ENCODE data around the gene NR1H3.

GRCh38 chr11:47276923-47277322, 19.1 kb downstream of the NR1H3 start:
- TF ChIP-seq, protein P1, sequence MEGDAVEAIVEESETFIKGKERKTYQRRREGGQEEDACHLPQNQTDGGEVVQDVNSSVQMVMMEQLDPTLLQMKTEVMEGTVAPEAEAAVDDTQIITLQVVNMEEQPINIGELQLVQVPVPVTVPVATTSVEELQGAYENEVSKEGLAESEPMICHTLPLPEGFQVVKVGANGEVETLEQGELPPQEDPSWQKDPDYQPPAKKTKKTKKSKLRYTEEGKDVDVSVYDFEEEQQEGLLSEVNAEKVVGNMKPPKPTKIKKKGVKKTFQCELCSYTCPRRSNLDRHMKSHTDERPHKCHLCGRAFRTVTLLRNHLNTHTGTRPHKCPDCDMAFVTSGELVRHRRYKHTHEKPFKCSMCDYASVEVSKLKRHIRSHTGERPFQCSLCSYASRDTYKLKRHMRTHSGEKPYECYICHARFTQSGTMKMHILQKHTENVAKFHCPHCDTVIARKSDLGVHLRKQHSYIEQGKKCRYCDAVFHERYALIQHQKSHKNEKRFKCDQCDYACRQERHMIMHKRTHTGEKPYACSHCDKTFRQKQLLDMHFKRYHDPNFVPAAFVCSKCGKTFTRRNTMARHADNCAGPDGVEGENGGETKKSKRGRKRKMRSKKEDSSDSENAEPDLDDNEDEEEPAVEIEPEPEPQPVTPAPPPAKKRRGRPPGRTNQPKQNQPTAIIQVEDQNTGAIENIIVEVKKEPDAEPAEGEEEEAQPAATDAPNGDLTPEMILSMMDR (IDR thresholded peaks at IDR 0.05) = no peak
- no peak for TF ChIP-seq POLR2A (IDR thresholded peaks at IDR 0.05)

Measured in right lobe of liver (tissue), 4 donors.